Astrocyte of the spinal cord (primary cell): Measurements from ENCODE around the gene LBHD2.
"Not testable (repeated sequence)": the region's sequence is repeated elsewhere in the genome, so short reads cannot be mapped to it uniquely, and the experiment has no call there.

Source experiments
- DNase-seq: peaks from one replicate; pipeline ENCODE4 v3.0.0; 2011; ENCODE audit warnings: low read depth, low spot score
- H3K4me3 ChIP-seq: 2 replicates; pipeline ENCODE4 v1.5.1; 2011; ENCODE audit warnings: low read depth, mild to moderate bottlenecking, low read length, moderate library complexity
- in situ Hi-C: cut with HindIII; loops from 2 replicates; pipeline ENCODE4 v1.10.0; 2017; ENCODE audit warnings: low sequenced_read_pairs
- TF ChIP-seq, protein P1 (sequence below): IDR thresholded peaks from 2 replicates; pipeline ENCODE4 v1.5.1; 2012; ENCODE audit warnings: low read depth, mild to moderate bottlenecking, low read length, inconsistent platforms

The LBHD2 gene

DNA sequence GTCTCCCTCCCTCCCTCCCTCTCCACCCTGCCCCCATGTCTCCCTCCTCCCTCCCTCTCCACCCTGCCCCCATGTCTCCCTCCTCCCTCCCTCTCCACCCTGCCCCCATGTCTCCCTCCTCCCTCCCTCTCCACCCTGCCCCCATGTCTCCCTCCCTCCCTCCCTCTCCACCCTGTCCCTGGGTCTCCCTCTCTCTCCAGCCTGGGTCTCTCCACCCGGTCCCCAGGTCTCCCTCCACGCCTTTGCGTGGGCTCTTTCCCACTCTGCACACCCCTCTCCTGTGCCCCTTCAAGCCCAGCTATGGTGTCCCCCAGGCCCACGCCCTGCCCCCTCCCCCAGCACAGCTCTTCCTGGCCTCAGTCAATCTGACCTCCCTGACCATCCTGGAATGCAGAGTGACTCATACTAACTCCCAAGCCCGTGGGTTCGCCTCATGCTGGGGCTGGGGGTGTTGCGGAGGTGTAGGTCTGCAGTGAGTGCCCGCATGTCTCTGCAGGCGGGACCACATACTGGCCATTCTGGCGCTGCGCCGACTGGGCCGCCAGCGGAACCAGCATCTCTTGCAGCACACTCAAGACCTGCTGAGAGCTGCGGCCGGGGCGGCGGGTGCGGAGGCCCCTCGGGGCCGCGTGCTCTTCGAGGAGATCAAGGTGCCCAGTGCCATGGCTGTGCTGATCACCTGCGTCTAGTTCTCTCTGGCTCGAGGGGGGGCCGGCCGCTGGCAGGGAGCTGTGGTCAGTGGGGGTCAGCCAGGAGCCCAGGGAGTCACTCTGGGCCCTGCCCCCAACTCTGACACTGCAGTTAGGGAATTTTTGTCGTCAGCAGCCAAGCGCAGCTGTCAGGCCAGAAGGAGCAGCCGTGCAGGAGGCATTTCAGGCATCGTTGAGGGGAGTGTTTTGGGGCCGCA lies 25.8 kb downstream of the LBHD2 start:
- peak; percentile 72 for DNase-seq
- TF ChIP-seq, protein P1, sequence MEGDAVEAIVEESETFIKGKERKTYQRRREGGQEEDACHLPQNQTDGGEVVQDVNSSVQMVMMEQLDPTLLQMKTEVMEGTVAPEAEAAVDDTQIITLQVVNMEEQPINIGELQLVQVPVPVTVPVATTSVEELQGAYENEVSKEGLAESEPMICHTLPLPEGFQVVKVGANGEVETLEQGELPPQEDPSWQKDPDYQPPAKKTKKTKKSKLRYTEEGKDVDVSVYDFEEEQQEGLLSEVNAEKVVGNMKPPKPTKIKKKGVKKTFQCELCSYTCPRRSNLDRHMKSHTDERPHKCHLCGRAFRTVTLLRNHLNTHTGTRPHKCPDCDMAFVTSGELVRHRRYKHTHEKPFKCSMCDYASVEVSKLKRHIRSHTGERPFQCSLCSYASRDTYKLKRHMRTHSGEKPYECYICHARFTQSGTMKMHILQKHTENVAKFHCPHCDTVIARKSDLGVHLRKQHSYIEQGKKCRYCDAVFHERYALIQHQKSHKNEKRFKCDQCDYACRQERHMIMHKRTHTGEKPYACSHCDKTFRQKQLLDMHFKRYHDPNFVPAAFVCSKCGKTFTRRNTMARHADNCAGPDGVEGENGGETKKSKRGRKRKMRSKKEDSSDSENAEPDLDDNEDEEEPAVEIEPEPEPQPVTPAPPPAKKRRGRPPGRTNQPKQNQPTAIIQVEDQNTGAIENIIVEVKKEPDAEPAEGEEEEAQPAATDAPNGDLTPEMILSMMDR, result no peak
- in situ Hi-C loops, result no loop called here
- H3K4me3 ChIP-seq, result no peak overlapping the region

DNA sequence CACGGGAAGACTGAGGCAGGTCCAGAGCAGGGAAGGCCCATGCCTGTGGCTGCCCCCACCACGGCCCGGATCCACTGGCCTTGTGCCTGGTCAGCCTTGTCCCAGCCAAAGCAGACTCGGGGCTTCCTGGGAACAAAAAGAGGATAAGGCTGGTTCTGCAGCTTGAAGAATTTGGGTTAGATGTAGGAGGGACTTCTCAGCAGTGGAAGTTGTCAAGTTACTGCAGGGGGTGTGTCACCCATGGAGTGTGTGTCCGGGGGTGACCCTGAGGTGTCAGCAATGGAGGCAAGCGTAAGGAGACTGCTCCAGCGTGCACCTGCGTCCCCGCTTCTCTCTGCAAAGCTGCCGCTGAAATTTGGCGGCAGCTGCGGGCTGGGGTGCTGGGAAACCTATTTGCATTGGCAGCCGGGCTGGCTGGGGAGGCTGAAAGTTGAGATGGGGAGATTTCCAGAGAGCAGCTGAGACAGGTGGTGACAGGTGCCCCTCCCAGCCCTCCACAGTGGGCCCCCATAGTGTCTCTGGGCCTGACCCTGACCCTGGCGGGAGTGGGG lies 26.7 kb downstream of the LBHD2 start:
- in situ Hi-C loops, result no loop called here

GRCh38 chr14:103111232-103111868 lies 27.3 kb downstream of the LBHD2 start:
- DNase-seq, result no peak
- in situ Hi-C loops, result no loop called here
- TF ChIP-seq, protein P1, result no peak
- H3K4me3 ChIP-seq, result no peak overlapping the region

More for the DNA sequence above, 26.7 kb downstream of the LBHD2 start:
- TF ChIP-seq, protein P1, result no peak
- no peak overlapping the region for H3K4me3 ChIP-seq
- DNase-seq, result no peak

DNA sequence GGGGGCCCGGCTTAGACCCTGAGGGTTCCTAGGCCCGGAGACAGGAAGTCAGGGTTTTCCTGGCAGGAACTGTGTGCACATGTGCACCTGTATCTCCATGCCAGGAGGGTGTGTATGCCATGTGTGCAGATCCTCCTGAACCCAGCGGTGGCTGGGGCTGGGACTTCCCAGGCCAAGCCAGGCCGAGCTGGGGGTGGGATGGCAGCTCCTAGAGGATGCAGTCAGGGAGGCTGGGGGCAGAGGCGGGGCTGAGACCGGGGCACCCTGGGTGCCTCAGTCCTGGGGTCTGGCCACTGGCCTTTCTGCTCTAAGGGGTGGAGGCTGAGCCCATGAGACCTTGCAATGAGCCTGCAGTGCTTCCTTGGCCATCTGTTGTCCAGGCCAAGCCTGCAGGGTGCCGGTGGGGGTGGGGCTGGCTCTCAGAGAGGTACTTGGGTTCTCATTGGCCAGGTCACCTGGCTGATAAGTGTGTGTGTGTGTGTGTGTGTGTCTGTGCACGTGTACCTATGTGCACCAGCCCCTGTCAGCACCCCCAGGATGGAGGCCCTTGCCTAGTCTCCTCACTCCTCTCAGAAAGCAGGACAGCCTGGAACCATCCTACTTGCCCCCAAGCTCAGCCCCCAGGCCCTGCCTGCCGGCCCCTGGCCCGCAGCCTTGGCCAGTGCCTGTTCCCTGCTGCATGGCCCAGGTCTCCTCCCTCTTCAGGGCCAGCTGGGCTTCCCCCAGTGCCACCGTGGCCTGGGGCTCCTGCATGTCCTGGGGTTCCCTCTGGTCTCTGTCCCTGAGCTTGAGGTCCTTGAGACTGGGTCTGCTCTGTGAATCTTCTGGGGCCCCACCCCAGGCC lies 28.6 kb downstream of the LBHD2 start:
- TF ChIP-seq, protein P1, result no peak
- H3K4me3 ChIP-seq, result no peak overlapping the region
- DNase-seq, result no peak
- in situ Hi-C loops, result no loop called here

- TF ChIP-seq, protein P1, result no peak
- in situ Hi-C loops, result no loop called here
- no peak overlapping the region for H3K4me3 ChIP-seq
- no peak for DNase-seq
Measured at GRCh38 chr14:103113303-103113702, 29.3 kb downstream of the LBHD2 start.

DNA sequence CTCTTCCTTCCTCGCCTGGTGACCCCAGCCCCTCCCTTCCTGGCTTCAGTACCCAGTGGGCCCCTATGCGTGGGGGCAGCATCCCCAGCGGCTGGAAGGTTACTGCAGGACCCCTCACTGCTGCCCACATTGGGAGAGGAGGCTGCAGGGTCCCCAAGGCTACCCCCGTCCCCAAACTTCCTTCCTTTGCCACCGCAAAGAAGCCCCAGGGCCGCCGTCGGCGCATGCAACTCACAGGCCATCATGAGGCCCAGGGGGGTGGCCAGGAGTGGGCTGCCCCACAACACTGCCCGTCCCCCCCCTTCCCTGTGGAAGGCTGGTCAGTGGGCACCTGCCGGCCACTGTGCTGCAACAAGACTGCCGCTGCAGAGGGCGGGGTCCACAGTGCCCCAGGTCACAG lies 29.8 kb downstream of the LBHD2 start:
- no peak for DNase-seq
- no peak overlapping the region for H3K4me3 ChIP-seq
- TF ChIP-seq, protein P1, result no peak
- in situ Hi-C loops, result no loop called here

- in situ Hi-C loops, DNase-seq, H3K4me3 ChIP-seq: not testable (repeated sequence)
Measured at GRCh38 chr14:103115086-103115679, 31.2 kb downstream of the LBHD2 start.
